Heart right ventricle (tissue), 16 donors: Measurements from ENCODE around the gene ITSN1. TPM values are rescaled to one million over a fixed set of nuclear protein-coding genes. Genes with fewer than 3 reads are reported as not detected.

Experiments
- ATAC-seq, 8 donors: fragments of 200-7000 bp; cut with Tn5 transposase; one replicate each; pipeline ENCODE4 v1.9.1; 2020; ENCODE audit warnings: mild to moderate bottlenecking in 8 of 8, moderate library complexity in 8 of 8, moderate number of reproducible peaks in 1 of 8
- DNase-seq, 2 donors: peaks; one replicate each; pipeline ENCODE4 v3.0.0-alpha.2; 2020
- H3K27ac ChIP-seq, 10 donors: fragments of 200-600 bp; sonication (generic) in 2 of 10; one replicate each; pipeline versions ENCODE4 v1.5.0 to v1.8.0; 2020 to 2022; ENCODE audit warnings: mild to moderate bottlenecking in 3 of 10
- H3K27me3 ChIP-seq, 7 donors: fragments of 200-600 bp; one replicate each; pipeline ENCODE4 v1.8.0; 2021 to 2022; ENCODE audit warnings: mild to moderate bottlenecking in 2 of 7
- H3K36me3 ChIP-seq, 9 donors: fragments of 200-600 bp; sonication (generic) in 1 of 9; one replicate each; pipeline versions ENCODE4 v1.5.0 to v1.8.0; 2020 to 2022; ENCODE audit warnings: mild to moderate bottlenecking in 2 of 9
- H3K4me1 ChIP-seq, 9 donors: fragments of 200-600 bp; sonication (generic) in 1 of 9; one replicate each; pipeline versions ENCODE4 v1.5.0 to v1.8.0; 2020 to 2022; ENCODE audit warnings: mild to moderate bottlenecking in 4 of 9
- H3K4me3 ChIP-seq, 10 donors: fragments of 200-600 bp; sonication (generic) in 2 of 10; one replicate each; pipeline versions ENCODE4 v1.5.0 to v1.8.0; 2020 to 2022; ENCODE audit warnings: mild to moderate bottlenecking in 7 of 10, moderate library complexity in 2 of 10
- H3K9me3 ChIP-seq, 11 donors: fragments of 200-600 bp in 10 of 11; sonication (generic) in 2 of 11; one replicate each; pipeline versions ENCODE4 v1.5.0 to v1.8.0; 2013 to 2022; ENCODE audit warnings: mild to moderate bottlenecking in 2 of 11, control low read depth in 1 of 11, moderate library complexity in 1 of 11
- CTCF ChIP-seq, 9 donors: fragments of 200-600 bp; sonication (generic) in 2 of 9; IDR thresholded peaks; one replicate each; pipeline versions ENCODE4 v1.5.0 to v1.8.0; 2021 to 2022; ENCODE audit warnings: antibody characterized with exemption in 9 of 9, mild to moderate bottlenecking in 5 of 9, moderate library complexity in 1 of 9
- WGBS, 2 donors: extraction: QIAGEN DNeasy Blood & Tissue Kit; methylation state at CpG; one replicate each; pipeline ENCODE4 v1.1.7; 2013; ENCODE audit warnings: inconsistent platforms in 1 of 2; 5-methylcytosine and 5-hydroxymethylcytosine counted together
- intact Hi-C, 10 donors: fragments of 100-400 bp; cut with DNase I; formaldehyde crosslinking; loops; one replicate each; pipeline versions ENCODE4 v1.11.1 to v1.14.2; 2022
- polyA plus RNA-seq, 2 donors: library from polyadenylated mRNA; stranded (reverse); fragments of 200-250 nt; gene quantifications; one replicate each; pipeline ENCODE4 v1.2.3, GENCODE V29; 2013
- total RNA-seq, 10 donors: library from RNA; stranded (reverse); fragmentation: NEBNext Ultra II Directional in 3 of 10; extraction: Animal tissue kit (Norgen Biotek cat#: 25700) in 3 of 10; gene quantifications; one replicate each; pipeline versions ENCODE4 v1.2.1 to v1.2.4, GENCODE V29; 2021 to 2023
- donor health status: Arrhythmogenic right ventricular cardiomyopathy.
- donor health status: ischemic (EF 13 %, LVEDD 7.1; RV severe dilation, severe dysfunction).
- donor health status: healthy with polysubstance abuse.
- donor health status: DM: no; HTN: yes; CAD: no.
- donor health status: DM: no; HTN: no; CAD: no.
- donor health status: ischemic (EF 25% LVEDD 6.9; RV normal size, moderate dysfunction).
- donor health status: ischemic (EF 25% LVEDD 5.7; RV mildly dilated, moderate dysfunction).
- donor health status: healthy.
- donor health status: DM: yes; HTN: yes; CAD: no.
- donor health status: Ischemic cardiomyopathy.
- donor health status: ischemic (EF 35%, LVEDD 5.7; RV mildly dilated, moderate dysfunction).
- donor health status: nonischemic (EF 11% LVEDD 7.7; RV severe dilation, severe dysfunction).
- donor health status: DM: yes; HTN: yes; CAD: no.
- donor health status: PGD.
- donor health status: ischemic (EF 29% LVEDD 5.4; RV normal size, mild dysfunction).
- donor health status: nonischemic (EF 23%, LVEDD 6.1; RV moderate dilation, normal function).

Gene ITSN1
- total and polyA plus RNA-seq, 12 donors = 14.6 to 47.3 (median 32.3) TPM

- DNase-seq (no peak), ATAC-seq (no peak)
- intact Hi-C loops = no loop called here
- no peak for TF ChIP-seq CTCF (IDR thresholded peaks at IDR 0.05)
- H3K27ac ChIP-seq = peak overlapping the region in 1 of 10 donors; percentile 22
- H3K27me3 ChIP-seq = no peaks in the 10 kb centered on the region
- no peak overlapping the region for H3K4me3 ChIP-seq
- H3K36me3 ChIP-seq = no peaks in the 10 kb centered on the region
- 60 to 71% methylated on average over 2 of the region's 2 CpGs for WGBS, 2 donors
- H3K9me3 ChIP-seq = no peaks in the 10 kb centered on the region
- H3K4me1 ChIP-seq = peaks cover 6 to 63% (median 49%) of the 10 kb centered on the region in 9 donors
Measured at GRCh38 chr21:33684068-33684467, 41.8 kb downstream of the ITSN1 start.

- TF ChIP-seq CTCF (IDR thresholded peaks at IDR 0.05) = no peak
- DNase-seq (no peak), ATAC-seq (peak in 2 of 8 donors; percentile 12 to 31)
- Histone ChIP-seq H3K36me3 (no peaks in the 10 kb centered on the region), H3K27ac (peak overlapping the region in 5 of 10 donors; percentile 1 to 22 (median 16)), H3K4me3 (peak overlapping the region in 1 of 10 donors; percentile 1), H3K4me1 (peaks cover 6 to 68% (median 50%) of the 10 kb centered on the region in 9 donors), H3K9me3 (no peaks in the 10 kb centered on the region), H3K27me3 (no peaks in the 10 kb centered on the region)
- intact Hi-C loops = no loop called here
- 28 to 32% methylated on average over 5 of the region's 5 CpGs for WGBS, 2 donors
Measured at GRCh38 chr21:33684923-33685560, 42.7 kb downstream of the ITSN1 start.

- Histone ChIP-seq H3K9me3 (no peaks in the 10 kb centered on the region), H3K27me3 (no peaks in the 10 kb centered on the region), H3K4me1 (peaks cover 6 to 68% (median 50%) of the 10 kb centered on the region in 9 donors), H3K36me3 (no peaks in the 10 kb centered on the region), H3K4me3 (peak overlapping the region in 1 of 10 donors; percentile 1), H3K27ac (peak overlapping the region in 7 of 10 donors; percentile 1 to 35 (median 16))
- intact Hi-C loops = no loop called here
- DNase-seq (no peak), ATAC-seq (no peak)
- no peak for TF ChIP-seq CTCF (IDR thresholded peaks at IDR 0.05)
Measured at GRCh38 chr21:33685613-33686197, 43.4 kb downstream of the ITSN1 start.

GRCh38 chr21:33686386-33686785 lies 44.1 kb downstream of the ITSN1 start:
- no peak for TF ChIP-seq CTCF (IDR thresholded peaks at IDR 0.05)
- intact Hi-C loops = no loop called here
- H3K36me3 ChIP-seq = no peaks in the 10 kb centered on the region
- DNase-seq (no peak), ATAC-seq (peak in 1 of 8 donors; percentile 36)
- peaks cover 6 to 70% (median 50%) of the 10 kb centered on the region in 9 donors for H3K4me1 ChIP-seq
- H3K9me3 ChIP-seq = no peaks in the 10 kb centered on the region
- H3K27me3 ChIP-seq = no peaks in the 10 kb centered on the region
- H3K27ac ChIP-seq = peak overlapping the region in 2 of 10 donors; percentile 1 to 22
- WGBS, 2 donors = 64 to 65% methylated on average over 3 of the region's 3 CpGs
- no peak overlapping the region for H3K4me3 ChIP-seq
